Activated CD4-positive, alpha-beta T cell treated with anti-CD3 and anti-CD28 coated beads, Interleukin-2, amount 50 U/mL, for 4 hours (primary cell): ENCODE measurements around the gene IL24.

Experiments used
- DNase-seq, 2 experiments: peaks; one replicate each; pipeline ENCODE4 v3.0.0-alpha.2; 2020

Gene IL24

DNA sequence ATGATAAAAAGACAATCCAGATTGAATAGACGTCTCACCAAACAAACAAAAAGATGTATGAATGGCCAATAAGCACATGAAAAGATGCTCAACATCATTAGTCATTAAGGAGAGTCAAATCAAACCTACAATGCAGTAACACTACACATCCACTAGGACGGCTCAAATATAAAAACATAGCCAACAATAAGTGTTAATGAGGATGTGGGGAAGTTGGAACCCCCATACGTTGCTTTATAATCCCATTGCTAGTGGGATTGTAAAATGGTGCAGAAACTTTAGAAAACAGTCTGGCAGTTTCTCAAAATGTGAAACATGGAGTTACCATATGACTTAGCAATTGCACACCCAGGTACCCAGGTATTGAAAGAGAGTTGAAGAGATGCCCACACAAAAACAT is 14.7 kb upstream of the IL24 start:
- DNase-seq = no peak

DNA sequence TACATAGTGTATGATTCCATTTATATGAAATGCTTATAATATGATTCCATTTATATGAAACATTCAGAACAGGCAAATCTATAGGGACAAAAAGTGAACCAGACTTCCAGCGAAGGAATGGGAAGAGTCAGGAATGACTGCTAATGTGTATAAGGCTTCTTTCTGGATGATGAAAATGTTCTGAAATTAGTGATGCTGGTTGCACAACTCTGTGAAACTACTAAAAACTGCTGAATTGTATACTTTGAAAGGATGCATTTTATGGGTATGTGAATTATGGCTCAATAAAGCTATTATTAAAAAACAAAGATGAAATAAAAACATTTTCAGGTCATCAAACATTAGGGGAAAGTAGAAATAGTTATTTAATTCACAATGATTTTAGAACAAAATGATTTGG is 14.1 kb upstream of the IL24 start:
- DNase-seq = no peak

DNA sequence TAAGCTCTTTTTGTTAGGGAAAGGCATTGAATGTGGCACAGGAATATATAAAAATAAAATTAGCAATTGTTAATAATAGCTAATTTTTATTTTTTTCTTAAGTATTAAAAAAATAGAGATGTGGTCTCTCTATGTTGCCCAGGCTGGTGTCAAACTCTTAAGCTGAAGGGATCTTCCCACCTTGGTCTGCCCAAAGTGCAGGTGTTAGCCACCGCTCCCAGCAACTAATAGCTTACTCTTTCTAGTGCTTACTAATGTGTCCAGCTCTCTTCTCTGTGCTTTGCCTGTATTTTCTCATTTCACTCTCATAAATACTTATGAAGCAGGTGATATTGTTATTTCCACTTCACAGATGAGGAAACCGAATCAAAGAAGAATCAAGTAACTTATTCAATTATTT is 13.4 kb upstream of the IL24 start:
- DNase-seq = no peak

DNA sequence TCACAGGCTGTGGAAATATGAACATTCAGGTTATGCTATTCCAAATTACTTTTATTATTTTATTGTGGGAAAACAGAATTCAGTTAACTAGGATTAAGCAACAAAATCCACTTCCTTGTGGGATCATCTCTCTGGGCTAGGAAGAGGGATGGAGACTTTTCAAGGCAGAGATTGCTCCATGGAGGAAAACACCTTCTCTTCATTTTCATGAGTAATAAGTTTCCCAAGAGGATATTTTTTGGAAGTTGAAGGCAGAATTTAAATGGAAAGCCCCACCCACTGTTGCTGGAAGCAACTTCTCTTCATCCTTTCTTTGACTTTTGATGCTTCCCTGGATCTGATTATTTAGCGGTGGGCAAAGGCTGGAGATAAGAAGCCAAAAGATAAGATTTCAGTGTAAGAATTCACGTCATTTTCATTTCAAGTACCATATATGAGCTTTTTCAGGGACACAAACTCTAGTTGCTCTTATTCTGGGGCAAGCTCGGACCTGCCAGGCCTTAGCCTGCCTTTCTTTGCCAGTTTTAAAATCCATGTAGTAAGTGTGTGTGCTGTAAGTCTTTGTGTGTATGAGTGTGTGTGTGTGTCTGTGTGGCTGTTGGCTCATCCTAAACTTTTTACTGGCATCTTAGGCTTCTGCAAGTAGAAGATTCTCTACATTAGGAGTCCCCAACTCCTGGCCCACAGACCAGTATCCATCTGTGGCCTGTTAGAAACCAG is 11.7 kb upstream of the IL24 start:
- DNase-seq = no peak

DNA sequence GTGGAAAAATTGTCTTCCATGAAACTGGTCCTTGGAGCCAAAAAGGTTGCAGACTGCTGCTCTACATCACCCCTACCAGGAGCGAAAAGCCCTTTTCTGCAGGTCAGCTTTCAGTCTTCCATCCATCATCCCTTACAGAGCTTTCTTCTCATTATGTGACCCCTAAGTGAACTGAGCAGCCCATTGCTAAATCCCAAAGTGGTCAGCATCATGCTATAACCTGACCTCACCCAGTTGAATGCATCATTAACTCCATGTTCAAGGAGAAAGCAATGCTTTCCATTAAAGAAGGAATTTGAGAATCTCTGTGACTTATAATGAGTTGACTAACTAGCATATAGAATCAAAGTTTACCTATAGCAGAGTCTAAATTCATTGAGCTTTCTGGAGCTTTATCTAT is 10.4 kb upstream of the IL24 start:
- DNase-seq = no peak

DNA sequence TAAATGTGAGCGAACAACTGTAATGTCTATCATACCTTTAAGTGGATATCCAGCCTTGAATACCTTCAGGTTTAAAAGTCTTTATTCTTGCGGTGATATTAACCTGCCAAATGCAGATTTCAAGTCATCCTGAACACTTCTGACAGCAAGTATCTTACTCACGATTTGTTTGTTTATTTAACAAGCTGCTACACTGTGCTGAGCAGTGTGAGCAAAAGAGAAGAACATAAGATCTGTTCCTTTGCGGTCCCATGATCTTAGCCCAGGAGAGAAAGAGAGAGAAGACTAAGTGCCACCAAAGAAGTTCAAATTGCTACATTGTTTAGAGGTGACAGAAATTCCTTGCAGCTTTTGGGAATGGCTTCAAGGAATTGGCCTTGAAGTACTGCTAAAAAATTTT is 9.5 kb upstream of the IL24 start:
- DNase-seq = no peak

DNA sequence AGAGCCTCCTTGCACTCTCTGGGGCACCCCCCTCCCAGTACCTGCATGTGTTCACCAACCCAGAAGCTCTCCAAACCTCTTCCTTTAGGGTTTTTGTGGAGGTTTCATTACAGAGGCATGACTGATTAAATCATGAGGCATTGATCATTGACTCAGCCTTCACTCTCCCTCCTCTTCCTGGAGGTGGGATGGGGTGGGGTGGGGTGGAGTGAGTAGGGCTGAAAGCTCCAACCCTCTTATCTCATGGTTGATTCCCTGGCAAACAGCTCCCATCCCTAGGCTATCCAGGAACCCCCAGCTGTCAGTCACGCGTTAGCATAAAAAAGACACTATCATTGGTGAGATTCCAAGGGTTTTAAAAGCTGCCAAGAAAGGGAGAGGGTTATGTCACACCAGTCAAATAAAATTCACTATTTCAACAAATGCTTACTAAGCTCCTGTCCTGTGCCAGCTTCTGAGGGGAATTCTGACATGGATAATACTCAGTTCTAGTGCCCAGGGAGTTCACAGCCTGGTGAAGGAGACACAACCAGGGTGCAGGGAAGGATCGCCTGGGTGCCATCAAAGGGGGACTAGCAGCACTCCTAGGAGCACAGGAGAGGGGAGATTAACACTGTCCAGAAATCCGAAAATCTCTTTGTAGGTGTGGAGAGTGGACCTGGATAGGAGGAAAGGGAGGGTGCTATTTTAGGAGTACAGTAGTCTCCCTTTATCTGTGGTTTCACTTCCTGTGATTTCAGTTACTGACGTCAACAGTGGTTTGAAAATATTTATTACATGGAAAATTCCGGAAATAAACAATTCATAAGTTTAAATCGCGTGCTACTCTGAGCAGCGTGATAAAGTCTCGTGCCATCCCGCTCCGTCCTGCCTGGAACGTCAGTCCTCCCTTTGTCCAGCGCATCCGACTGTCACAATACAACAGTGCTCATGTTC is 6.8 kb upstream of the IL24 start:
- no peak for DNase-seq

DNA sequence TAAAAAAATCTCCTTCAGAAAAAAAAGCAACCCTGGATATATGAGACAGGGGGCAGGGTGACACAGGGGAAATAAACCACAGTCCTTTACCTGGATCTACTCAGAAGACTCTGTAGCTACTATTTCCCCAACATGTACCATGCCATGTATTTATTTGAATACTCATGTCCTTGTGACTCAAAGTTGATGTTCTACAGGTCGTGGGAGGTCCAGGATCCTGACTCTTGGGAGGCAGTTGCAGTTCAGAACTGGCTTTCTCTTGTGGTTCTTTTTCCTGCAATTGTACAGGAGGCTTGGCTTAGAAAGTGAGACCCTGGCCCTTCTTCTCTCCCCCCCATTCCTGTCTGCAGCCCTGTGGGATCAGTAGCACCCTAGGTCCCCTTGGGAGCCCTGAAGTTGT is 5.8 kb upstream of the IL24 start:
- no peak for DNase-seq

DNA sequence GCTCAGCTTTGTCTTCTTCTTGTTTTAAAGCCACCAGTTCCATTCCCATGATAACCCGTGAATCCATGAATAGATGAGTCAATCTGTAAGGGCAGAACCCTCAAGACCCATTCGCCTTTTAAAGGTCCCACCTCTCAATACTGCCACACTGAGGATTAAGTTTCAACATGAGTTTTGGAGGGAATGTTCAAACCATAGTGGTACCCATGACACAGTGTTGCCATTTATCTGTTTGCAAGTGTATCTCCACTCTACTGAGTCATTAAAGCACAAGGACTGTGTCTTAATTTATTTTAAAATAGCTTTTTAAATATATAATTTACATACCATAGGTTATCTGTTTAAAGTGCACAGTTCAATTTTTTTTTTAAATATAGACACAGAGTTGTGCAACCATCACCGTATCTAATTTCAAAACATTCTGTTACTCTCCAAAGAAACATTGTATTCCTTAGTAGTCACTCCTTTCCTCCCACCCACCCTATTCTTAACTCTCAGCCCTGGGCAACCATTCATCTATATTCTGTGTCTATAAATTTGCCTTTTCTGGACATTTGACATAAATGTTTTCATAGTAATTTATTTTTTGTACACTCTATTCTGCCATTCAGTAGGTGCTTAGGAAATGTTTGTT is 4.8 kb upstream of the IL24 start:
- DNase-seq = no peak

DNA sequence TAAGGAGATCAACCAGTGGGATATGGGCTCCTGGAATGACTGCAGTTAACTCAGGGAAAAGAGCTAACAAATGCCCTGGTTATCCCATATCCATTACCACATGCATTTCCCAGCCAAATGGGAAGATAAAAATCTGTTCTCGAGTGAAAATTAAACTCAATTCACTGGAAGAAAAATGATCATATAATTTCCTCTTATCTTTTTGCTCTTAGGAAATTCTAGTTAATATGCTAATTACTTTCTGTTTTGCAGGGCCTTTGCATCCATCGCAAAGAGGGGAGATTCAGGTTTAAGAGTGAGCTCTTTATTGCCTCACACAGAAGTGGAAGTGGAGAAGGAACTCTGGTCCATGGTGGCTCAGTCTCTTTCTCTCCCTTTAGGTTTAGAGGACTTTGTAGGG is 3.9 kb upstream of the IL24 start:
- no peak for DNase-seq

DNA sequence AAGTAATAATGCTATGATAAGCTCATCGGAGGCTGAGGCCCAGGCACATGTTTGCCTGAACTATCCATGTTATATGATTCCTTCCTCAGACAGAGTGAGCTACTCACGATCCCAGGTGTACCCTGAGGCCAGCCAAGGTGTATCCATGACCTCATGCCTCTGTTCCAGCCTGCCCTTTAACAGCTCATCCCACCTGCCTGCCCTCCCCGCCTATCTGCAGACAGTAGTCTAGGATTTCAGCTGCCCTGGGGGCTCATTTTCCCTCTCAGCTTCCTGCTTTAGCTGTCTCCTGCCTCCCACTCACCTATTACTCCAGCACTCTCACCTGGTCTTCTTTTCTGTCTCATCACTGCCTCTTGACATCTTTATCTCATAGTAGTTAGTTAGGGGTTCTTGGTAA is 1.9 kb upstream of the IL24 start:
- no peak for DNase-seq

DNA sequence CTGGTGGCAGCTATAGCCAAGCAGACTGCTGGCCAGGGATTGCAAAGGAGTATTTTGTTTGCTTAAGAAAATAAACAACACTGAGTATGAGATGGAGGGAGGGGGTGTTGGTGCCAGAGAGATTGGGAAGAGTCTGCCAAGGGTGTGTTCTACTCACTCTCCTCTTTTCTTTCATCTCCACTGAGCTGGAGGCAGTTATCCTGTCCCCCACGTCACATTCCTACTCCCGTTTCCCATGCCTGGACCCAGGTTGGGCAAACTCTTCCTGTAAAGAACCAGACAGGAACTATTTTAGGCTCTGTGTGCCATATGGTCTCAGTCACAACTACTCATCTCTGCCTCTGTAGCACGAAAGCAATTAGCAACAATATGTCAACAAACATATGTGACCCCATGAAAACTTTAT is 1.4 kb upstream of the IL24 start:
- no peak for DNase-seq

DNA sequence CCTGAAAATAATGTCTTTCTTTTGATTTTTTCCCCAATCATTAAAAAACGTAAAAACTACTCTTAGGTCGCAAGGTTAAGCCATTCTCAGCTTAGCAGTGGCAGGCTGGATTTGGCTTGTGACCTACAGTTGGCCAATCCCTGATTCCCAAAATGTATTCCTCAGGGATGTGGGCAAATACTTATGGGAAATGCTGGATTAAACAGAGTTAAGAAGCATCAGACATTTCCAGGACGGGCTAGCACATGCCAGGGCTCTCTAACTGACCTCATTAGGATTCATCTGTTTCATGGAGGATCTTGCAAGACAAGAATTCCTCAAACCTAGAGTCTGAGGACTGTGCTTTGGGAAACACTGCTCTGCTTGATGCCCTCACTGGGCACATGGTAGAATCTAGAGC is 982 bp upstream of the IL24 start:
- DNase-seq = no peak

DNA sequence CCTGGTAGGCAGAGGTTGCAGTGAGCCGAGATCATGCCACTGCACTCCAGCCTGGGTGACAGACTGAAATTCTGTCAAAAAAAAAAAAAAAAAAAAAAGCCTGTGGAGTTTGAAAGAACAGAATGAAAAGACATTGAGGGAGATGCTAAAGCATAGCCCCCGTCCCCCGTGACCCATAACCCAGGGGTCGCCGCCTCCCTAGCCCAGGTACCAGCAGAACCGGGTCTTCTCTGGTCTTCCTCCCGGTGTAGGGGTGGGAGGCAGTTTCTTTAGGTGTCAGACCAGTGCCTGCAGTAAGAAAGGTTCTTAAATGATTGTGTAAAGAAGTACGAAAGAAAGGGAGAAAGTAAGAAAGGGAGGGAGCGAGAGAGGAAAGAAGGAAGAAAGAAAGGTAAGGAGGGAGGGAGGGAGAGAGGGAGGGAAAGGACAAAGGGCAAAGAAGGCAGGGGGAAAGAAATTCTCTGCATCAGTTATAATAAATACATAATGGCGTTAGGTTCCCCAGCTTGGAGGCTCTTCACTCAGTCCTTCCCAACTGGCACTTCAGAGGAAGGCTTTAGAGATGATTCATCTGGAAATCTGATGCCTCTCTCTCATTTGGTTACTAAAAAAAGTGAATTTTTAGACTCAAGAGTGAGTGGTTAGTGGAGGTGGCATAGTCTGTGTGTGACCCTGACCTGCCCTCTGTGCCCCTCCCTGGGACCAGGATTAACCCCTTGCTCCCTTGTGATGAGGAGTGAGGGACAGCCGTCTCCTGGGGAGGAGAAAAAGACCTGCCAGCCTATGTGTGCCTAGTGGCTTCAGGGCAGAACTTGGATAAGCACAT is 1.1 kb downstream of the IL24 start:
- DNase-seq = no peak

DNA sequence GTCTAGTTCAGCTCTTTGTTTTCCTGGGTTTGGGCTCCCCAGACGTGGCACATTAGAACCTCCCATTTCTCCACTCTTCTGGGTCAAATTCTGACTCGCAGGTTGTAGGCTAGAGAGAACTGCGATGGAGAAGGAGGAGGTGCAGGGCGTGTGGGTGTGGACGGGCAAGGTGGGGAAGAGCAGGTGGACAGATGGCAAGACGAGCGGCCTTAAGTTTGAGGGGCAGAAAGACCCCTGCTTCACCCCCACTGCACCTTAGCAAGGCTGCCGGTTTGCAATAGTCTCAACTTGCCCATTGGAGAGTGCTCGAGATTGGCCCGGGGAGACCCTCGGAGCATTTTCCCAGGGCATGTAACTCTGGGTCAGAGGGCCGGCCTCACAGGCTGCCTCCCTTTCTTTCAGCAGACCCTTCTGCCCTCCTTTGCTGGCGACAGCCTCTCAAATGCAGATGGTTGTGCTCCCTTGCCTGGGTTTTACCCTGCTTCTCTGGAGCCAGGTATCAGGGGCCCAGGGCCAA is 1.7 kb downstream of the IL24 start:
- DNase-seq = no peak

DNA sequence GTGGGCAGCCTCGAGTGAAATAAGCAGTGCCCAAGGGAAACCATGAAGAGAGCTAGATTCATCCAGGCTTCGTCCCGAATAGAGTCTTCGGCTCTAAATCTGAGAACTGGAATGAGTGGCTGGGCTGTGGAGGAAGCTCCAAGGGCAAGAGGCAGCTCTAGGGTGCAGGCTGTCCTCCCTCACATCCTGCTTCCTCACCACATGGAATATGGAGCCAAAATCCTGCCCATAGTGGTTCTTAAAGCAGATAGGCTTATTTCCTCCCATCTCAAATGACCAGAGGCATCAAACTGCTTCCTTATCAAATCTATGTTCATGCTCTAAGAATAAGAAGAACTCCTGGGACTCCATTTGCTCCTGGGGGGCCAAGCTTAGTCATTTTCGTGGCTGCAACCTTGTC is 2.5 kb downstream of the IL24 start:
- DNase-seq = no peak

DNA sequence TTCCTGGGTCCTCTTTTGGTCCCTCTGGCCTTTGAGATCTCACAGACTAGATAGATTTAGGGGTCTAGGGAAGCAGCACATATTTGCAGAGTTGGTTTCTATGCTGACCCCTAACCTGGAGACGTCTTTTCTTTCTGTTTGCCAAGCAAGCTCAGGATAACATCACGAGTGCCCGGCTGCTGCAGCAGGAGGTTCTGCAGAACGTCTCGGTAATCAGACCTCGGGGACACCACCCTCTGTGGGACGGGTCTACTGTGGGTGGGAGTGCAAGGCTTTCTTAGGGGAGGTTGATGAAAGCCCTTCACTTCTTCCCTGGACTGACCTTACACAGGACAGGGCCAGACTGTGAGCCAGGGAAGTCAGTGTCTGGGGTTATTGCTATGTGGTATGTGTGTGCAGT is 2.9 kb downstream of the IL24 start:
- no peak for DNase-seq

DNA sequence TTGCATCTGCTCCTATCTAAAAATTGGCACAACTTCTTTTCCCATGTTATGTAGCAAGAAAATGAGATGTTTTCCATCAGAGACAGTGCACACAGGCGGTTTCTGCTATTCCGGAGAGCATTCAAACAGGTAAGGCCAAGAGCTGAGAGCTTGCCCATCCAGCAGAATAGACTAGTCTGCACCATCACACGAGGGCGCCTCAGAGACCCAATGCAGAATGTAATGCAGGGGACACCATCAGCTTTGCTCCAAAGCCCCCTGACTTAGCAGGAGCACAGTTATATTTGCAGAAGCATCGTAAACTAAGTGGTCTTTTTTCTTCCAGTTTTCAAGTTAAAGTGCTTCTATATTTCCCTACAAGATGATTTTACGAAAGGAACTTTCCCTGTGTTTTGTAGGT is 4.7 kb downstream of the IL24 start:
- no peak for DNase-seq

DNA sequence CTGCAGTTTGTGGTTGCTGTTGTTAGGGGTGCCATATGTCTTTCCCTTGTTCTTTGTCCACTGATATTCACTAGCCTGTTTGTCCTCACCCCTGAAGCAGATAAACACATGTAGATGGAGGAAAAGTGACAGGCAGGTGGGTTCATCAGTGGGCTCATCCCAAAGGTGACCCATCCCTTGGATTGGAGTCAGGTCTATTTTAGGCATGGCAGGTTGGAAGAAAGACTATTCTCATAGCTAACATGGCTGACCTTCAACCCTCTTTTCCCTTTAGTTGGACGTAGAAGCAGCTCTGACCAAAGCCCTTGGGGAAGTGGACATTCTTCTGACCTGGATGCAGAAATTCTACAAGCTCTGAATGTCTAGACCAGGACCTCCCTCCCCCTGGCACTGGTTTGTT is 5.5 kb downstream of the IL24 start:
- DNase-seq = no peak

DNA sequence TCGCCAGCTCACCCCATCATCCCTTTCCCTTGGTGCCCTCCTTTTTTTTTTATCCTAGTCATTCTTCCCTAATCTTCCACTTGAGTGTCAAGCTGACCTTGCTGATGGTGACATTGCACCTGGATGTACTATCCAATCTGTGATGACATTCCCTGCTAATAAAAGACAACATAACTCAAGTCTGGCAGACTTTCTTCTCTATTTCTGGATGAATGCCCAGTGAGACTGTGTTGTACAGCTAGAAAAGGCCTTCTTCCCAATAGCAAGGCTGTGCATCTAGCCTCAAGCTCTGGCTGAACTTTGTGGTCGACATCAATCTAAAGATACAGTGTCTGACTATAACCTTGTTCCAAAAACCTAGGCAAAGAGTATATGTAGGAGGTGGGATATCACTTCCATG is 6.4 kb downstream of the IL24 start:
- DNase-seq = no peak

DNA sequence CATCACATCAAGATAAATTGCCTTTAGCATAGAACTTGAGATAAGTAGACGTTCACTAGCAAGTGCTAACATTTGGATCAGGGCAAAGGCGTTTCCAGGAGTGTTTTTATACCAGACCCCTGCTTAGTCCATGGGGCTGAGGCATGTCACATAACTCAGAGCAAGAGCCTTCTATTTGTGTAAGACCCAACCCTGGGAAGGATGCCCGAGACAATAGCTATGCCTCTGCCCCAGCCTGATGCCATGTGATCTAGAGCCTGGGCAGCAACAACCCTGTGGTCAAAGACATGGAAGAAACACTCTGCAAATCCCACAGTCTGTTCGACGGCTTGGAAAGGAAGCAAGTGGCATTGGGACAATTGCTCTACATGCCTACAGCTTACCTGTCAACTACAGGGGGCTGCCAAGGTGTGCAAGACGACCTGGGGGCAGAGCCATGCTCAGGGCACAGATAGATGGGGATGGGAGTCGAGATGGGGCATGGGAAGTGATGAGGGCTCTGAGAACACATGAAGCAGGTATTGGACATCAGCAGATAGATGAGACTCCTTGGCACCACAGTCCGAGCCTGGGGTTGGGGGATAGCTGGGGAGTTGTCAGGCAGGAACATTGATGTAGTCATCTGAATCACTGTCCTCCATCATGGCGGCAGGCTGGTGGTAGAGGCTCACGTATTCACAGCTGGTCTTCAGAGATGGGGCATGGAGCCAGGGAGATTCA is 7.3 kb downstream of the IL24 start:
- no peak for DNase-seq
